ENCODE data around the gene IL17C. TPM values are rescaled to one million over a fixed set of nuclear protein-coding genes. Genes with fewer than 3 reads are reported as not detected.

IL17C gene
- total RNA-seq, 5 donors from 2014 or later (not counting 1 experiment from before 2014, with no cell fraction given) = 0.35 to 0.93 (median 0.39) TPM; not detected in 2

GRCh38 chr16:88599825-88600538, 38.4 kb upstream of the IL17C start:
- H3K4me1 Mint-ChIP-seq = peaks cover 2 to 9% (median 5%) of the 10 kb centered on the region in 3 donors
- POLR2A ChIA-PET = interaction anchor here in 1 of 2 donors (0.6 kb wide), 1 partner anchor 19 kb away, joined by 3 read pairs; no protein-coding TSS in a partner anchor
- Histone ChIP-seq H3K27ac (ENCODE audit: low read length) (no peak overlapping the region), H3K27me3 (replicated peaks in 1 of 2; ENCODE audit: control insufficient read depth in 2 of 2, extremely low read depth in 1 of 2, insufficient read depth in 2 of 2, low read length in 1 of 2) (no peaks in the 10 kb centered on the region), H3K36me3 (ENCODE audit: control insufficient read depth in 2 of 2, extremely low read depth in 1 of 2, insufficient read depth in 1 of 2, low read length in 1 of 2) (peaks cover 27 to 56% of the 10 kb centered on the region in 2 donors), H3K4me1 (ENCODE audit: control insufficient read depth in 1 of 2, extremely low read depth in 1 of 2, insufficient read depth in 2 of 2, low read length in 2 of 2) (no peaks in the 10 kb centered on the region), H3K4me3 (ENCODE audit: control insufficient read depth in 1 of 2, extremely low read depth in 1 of 2, low read length in 1 of 2) (no peak overlapping the region), H3K9me3 (no peaks in the 10 kb centered on the region)
- ATAC-seq (replicated peaks in 1 of 4) = no peak
- H3K9me3 Mint-ChIP-seq = no peaks in the 10 kb centered on the region
- no peak overlapping the region for H3K27ac Mint-ChIP-seq
- CTCF ChIA-PET = no interaction called here
- peaks cover 37% of the 10 kb centered on the region for H3K36me3 Mint-ChIP-seq
- WGBS (ENCODE audit: insufficient coverage) = 96% methylated on average over 20 of the region's 25 CpGs
- DNase-seq = no peak
- H3K27me3 Mint-ChIP-seq = no peaks in the 10 kb centered on the region
- no peak overlapping the region for H3K4me3 Mint-ChIP-seq

DNA sequence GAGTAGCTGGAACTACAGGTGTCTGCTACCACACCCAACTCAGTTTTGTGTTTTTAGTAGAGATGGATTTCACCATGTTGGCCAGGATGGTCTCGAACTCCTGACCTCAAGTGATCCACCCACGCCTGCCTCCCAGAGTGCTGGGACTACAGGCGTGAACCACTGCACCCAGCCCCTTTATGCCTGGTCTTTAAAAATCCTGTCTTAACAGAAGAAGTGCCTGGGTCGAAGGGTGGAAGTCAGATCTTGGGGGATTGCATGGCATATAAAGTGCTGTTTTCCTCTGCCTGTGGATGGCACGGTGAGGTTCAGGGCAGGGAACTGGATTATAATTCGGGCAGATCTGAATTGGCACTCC, 37.9 kb upstream of the IL17C start:
- H3K4me3 Mint-ChIP-seq = no peak overlapping the region
- Histone ChIP-seq H3K27me3 (replicated peaks in 1 of 2; ENCODE audit: control insufficient read depth in 2 of 2, extremely low read depth in 1 of 2, insufficient read depth in 2 of 2, low read length in 1 of 2) (no peaks in the 10 kb centered on the region), H3K4me1 (ENCODE audit: control insufficient read depth in 1 of 2, extremely low read depth in 1 of 2, insufficient read depth in 2 of 2, low read length in 2 of 2) (no peaks in the 10 kb centered on the region), H3K36me3 (ENCODE audit: control insufficient read depth in 2 of 2, extremely low read depth in 1 of 2, insufficient read depth in 1 of 2, low read length in 1 of 2) (peaks cover 29 to 59% of the 10 kb centered on the region in 2 donors), H3K27ac (ENCODE audit: low read length) (no peak overlapping the region), H3K4me3 (ENCODE audit: control insufficient read depth in 1 of 2, extremely low read depth in 1 of 2, low read length in 1 of 2) (no peak overlapping the region), H3K9me3 (no peaks in the 10 kb centered on the region)
- peaks cover 34% of the 10 kb centered on the region for H3K36me3 Mint-ChIP-seq
- ATAC-seq (replicated peaks in 1 of 4) (no peak), DNase-seq (no peak)
- H3K27me3 Mint-ChIP-seq = no peaks in the 10 kb centered on the region
- peaks cover 0 to 9% (median 3%) of the 10 kb centered on the region in 3 donors for H3K4me1 Mint-ChIP-seq
- 100% methylated on average over 2 of the region's 6 CpGs for WGBS (ENCODE audit: insufficient coverage)
- POLR2A ChIA-PET = no interaction called here
- H3K9me3 Mint-ChIP-seq = no peaks in the 10 kb centered on the region
- H3K27ac Mint-ChIP-seq = no peak overlapping the region
- CTCF ChIA-PET = no interaction called here

- ATAC-seq (replicated peaks in 1 of 4) (no peak), DNase-seq (no peak)
- 90% methylated on average over 3 of the region's 9 CpGs for WGBS (ENCODE audit: insufficient coverage)
- CTCF ChIA-PET = no interaction called here
- H3K27ac ChIP-seq (ENCODE audit: low read length) = no peak overlapping the region
- no peaks in the 10 kb centered on the region for H3K4me1 ChIP-seq (ENCODE audit: control insufficient read depth in 1 of 2, extremely low read depth in 1 of 2, insufficient read depth in 2 of 2, low read length in 2 of 2)
- Mint-ChIP-seq H3K36me3 (peaks cover 31% of the 10 kb centered on the region), H3K27me3 (no peaks in the 10 kb centered on the region), H3K27ac (no peak overlapping the region), H3K4me1 (peaks cover 0 to 9% (median 0%) of the 10 kb centered on the region in 3 donors), H3K9me3 (no peaks in the 10 kb centered on the region), H3K4me3 (no peak overlapping the region)
- H3K36me3 ChIP-seq (ENCODE audit: control insufficient read depth in 2 of 2, extremely low read depth in 1 of 2, insufficient read depth in 1 of 2, low read length in 1 of 2) = peaks cover 33 to 69% of the 10 kb centered on the region in 2 donors
- POLR2A ChIA-PET = no interaction called here
- H3K4me3 ChIP-seq (ENCODE audit: control insufficient read depth in 1 of 2, extremely low read depth in 1 of 2, low read length in 1 of 2) = no peak overlapping the region
- H3K27me3 ChIP-seq (replicated peaks in 1 of 2; ENCODE audit: control insufficient read depth in 2 of 2, extremely low read depth in 1 of 2, insufficient read depth in 2 of 2, low read length in 1 of 2) = no peaks in the 10 kb centered on the region
- no peaks in the 10 kb centered on the region for H3K9me3 ChIP-seq
Measured at GRCh38 chr16:88601313-88602036, 36.9 kb upstream of the IL17C start.

DNA sequence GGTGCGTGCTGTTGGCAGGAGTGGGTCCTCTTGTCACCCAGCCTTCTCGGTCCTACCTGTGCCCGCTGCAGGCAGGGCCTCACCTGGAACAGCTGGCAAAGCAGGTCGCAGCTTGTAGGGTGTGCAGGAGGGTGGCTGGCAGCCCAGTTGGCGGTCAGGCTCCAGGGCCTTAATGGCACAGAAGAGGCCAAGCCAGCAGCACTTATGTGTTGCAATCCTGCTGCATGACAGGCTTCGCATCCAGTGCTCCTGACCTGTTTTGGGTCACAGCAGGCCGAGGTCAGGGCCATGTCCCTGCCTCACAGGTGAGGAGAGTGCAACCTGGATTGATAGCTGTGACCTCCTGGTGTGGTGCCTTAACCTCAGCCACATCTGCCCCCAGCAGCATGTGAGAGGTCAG, 36.3 kb upstream of the IL17C start:
- H3K4me1 Mint-ChIP-seq = peaks cover 0 to 9% (median 0%) of the 10 kb centered on the region in 3 donors
- WGBS (ENCODE audit: insufficient coverage) = 92% methylated on average over 5 of the region's 7 CpGs
- no peak overlapping the region for H3K27ac Mint-ChIP-seq
- Histone ChIP-seq H3K4me3 (ENCODE audit: control insufficient read depth in 1 of 2, extremely low read depth in 1 of 2, low read length in 1 of 2) (no peak overlapping the region), H3K27me3 (replicated peaks in 1 of 2; ENCODE audit: control insufficient read depth in 2 of 2, extremely low read depth in 1 of 2, insufficient read depth in 2 of 2, low read length in 1 of 2) (no peaks in the 10 kb centered on the region), H3K36me3 (ENCODE audit: control insufficient read depth in 2 of 2, extremely low read depth in 1 of 2, insufficient read depth in 1 of 2, low read length in 1 of 2) (peaks cover 33 to 74% of the 10 kb centered on the region in 2 donors), H3K27ac (ENCODE audit: low read length) (no peak overlapping the region), H3K9me3 (no peaks in the 10 kb centered on the region), H3K4me1 (ENCODE audit: control insufficient read depth in 1 of 2, extremely low read depth in 1 of 2, insufficient read depth in 2 of 2, low read length in 2 of 2) (no peaks in the 10 kb centered on the region)
- ATAC-seq (replicated peaks in 1 of 4) (no peak), DNase-seq (no peak)
- ChIA-PET CTCF (no interaction called here), POLR2A (no interaction called here)
- H3K4me3 Mint-ChIP-seq = no peak overlapping the region
- H3K36me3 Mint-ChIP-seq = peaks cover 31% of the 10 kb centered on the region
- no peaks in the 10 kb centered on the region for H3K9me3 Mint-ChIP-seq
- H3K27me3 Mint-ChIP-seq = no peaks in the 10 kb centered on the region

DNA sequence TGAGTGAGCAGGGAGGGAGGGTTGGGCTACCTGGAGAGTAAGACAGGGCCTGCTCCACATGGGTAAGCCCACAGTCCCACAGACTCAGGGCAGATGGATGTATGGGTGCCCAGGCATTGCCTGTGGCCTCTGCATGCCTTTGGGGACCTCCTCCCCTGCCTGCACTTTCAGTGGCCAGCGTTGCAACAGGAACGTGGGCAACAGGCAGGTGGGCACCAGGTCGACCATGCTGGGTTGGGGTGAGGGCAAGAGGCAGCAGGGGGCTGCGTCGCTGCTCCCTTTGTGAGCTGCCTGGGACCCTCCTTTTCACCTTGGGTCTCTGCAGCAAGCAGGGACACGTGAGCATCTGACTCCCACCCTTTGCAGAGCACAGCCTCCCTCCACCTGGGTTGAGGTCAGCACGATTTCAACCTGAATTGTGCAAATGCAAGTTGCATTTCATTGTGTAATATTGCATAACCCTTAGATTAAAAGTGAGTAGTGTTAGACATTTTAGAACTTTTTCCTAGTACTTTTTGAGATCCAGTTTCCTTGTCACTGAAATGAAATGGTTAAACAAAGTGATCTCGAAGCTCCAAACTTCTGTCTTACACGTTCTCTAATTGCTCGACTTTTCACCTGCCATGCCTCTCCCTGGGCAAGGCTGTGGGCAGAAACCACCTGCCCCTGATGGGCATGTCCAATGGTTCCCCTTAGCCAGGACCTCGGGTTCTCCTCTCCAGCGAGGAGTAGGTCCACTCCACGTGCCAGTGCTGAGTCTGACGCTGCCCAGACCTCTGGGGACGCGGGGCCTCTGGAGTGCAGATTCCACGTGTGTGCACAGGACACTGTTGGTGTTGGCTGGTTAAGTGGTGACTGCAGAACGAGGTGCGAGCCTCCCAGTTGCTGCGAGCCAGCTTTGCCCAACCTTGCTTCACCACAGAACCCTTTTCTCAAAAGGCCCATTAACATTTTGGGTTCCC, 32.9 kb upstream of the IL17C start:
- H3K4me1 Mint-ChIP-seq = peaks cover 2 to 4% (median 4%) of the 10 kb centered on the region in 3 donors
- no peaks in the 10 kb centered on the region for H3K9me3 Mint-ChIP-seq
- Histone ChIP-seq H3K9me3 (no peaks in the 10 kb centered on the region), H3K4me3 (ENCODE audit: control insufficient read depth in 1 of 2, extremely low read depth in 1 of 2, low read length in 1 of 2) (no peak overlapping the region), H3K27me3 (replicated peaks in 1 of 2; ENCODE audit: control insufficient read depth in 2 of 2, extremely low read depth in 1 of 2, insufficient read depth in 2 of 2, low read length in 1 of 2) (no peaks in the 10 kb centered on the region), H3K4me1 (ENCODE audit: control insufficient read depth in 1 of 2, extremely low read depth in 1 of 2, insufficient read depth in 2 of 2, low read length in 2 of 2) (no peaks in the 10 kb centered on the region), H3K36me3 (ENCODE audit: control insufficient read depth in 2 of 2, extremely low read depth in 1 of 2, insufficient read depth in 1 of 2, low read length in 1 of 2) (peaks cover 20 to 69% of the 10 kb centered on the region in 2 donors), H3K27ac (ENCODE audit: low read length) (no peak overlapping the region)
- DNase-seq (no peak), ATAC-seq (replicated peaks in 1 of 4) (no peak)
- 95% methylated on average over 6 of the region's 20 CpGs for WGBS (ENCODE audit: insufficient coverage)
- POLR2A ChIA-PET = no interaction called here
- no peaks in the 10 kb centered on the region for H3K27me3 Mint-ChIP-seq
- CTCF ChIA-PET = no interaction called here
- peaks cover 30% of the 10 kb centered on the region for H3K36me3 Mint-ChIP-seq
- H3K4me3 Mint-ChIP-seq = no peak overlapping the region
- H3K27ac Mint-ChIP-seq = no peak overlapping the region

DNA sequence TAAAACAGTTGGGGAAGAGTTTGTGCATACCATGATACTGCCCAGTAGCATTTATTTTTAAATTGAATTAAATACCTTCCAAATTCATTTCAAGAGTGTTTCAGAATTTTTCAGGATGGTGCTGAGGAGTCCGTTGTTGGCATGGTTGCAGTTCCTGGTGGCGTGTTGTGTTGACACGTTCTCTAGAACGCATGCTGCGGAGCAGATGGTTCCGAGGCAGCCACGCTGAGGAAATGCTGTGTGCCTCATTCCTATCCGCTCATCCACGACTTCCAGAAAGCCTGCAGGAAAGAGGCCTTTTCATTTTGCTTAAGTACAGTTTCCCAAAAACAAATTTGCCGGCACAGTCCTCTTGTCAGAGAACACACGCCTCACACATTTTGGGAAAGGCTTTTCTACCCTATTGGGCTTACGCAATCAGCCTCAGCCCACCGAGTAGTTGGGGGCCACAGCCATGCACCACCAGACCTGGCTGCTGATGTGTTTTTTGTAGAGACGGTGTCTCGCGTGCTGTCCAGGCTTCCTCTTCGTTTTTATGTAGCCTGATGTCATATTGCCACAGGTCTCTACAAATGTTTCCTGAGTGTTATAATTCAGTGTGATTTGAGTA, 32.1 kb upstream of the IL17C start:
- Histone ChIP-seq H3K27me3 (replicated peaks in 1 of 2; ENCODE audit: control insufficient read depth in 2 of 2, extremely low read depth in 1 of 2, insufficient read depth in 2 of 2, low read length in 1 of 2) (no peaks in the 10 kb centered on the region), H3K36me3 (ENCODE audit: control insufficient read depth in 2 of 2, extremely low read depth in 1 of 2, insufficient read depth in 1 of 2, low read length in 1 of 2) (peaks cover 19 to 68% of the 10 kb centered on the region in 2 donors), H3K27ac (ENCODE audit: low read length) (no peak overlapping the region), H3K4me3 (ENCODE audit: control insufficient read depth in 1 of 2, extremely low read depth in 1 of 2, low read length in 1 of 2) (no peak overlapping the region), H3K4me1 (ENCODE audit: control insufficient read depth in 1 of 2, extremely low read depth in 1 of 2, insufficient read depth in 2 of 2, low read length in 2 of 2) (no peaks in the 10 kb centered on the region), H3K9me3 (no peaks in the 10 kb centered on the region)
- CTCF ChIA-PET = no interaction called here
- Mint-ChIP-seq H3K9me3 (no peaks in the 10 kb centered on the region), H3K4me3 (no peak overlapping the region), H3K27ac (no peak overlapping the region), H3K4me1 (peaks cover 2 to 8% (median 4%) of the 10 kb centered on the region in 3 donors), H3K27me3 (no peaks in the 10 kb centered on the region), H3K36me3 (peaks cover 27% of the 10 kb centered on the region)
- no peak for DNase-seq
- POLR2A ChIA-PET = no interaction called here
- ATAC-seq (replicated peaks in 1 of 4) = no peak
- 92% methylated on average over 17 of the region's 17 CpGs for WGBS (ENCODE audit: insufficient coverage)
